HCT116 (cell line): Measurements from ENCODE around the gene ANKS4B. TPM values are rescaled to one million over a fixed set of nuclear protein-coding genes. Genes with fewer than 3 reads are reported as not detected.

Experiments used
- ATAC-seq: fragments of 200-7000 bp; cut with Tn5 transposase; 2 replicates; pipeline ENCODE4 v1.9.1; 2020; ENCODE audit warnings: mild to moderate bottlenecking, moderate library complexity
- BruUV-seq: library from RNA; stranded (reverse); fragments of 400-500 nt; replicated peaks from 2 replicates; lab custom pipeline; 2021; lab: Mats Ljungman, UMichigan
- CTCF ChIA-PET: fragments of 300-600 bp; sonication (Branson Sonifier 250); formaldehyde crosslinking; loops from one replicate; lab custom pipeline; 2021; ENCODE audit warnings: antibody characterized with exemption; lab: Charles Lee
- POLR2A ChIA-PET: fragments of 300-600, 350-600 bp; sonication (Branson Sonifier 250); formaldehyde crosslinking; loops from one replicate; lab custom pipeline; 2021; ENCODE audit warnings: antibody characterized with exemption; lab: Charles Lee
- RAD21 ChIA-PET, 2 experiments: fragments of 300-600 bp; sonication (Branson Sonifier 250); formaldehyde crosslinking; loops; one replicate each; lab custom pipeline; 2023; ENCODE audit warnings: low total read pairs in 2 of 2; ENCODE audit not compliant: uncharacterized antibody in 2 of 2, unreplicated experiment in 2 of 2, low non-redundant PET in 1 of 2; lab: Charles Lee
- DNase-seq: peaks from one replicate; pipeline ENCODE4 v3.0.0-alpha.2; 2010; ENCODE audit warnings: low read depth, low spot score
- H2AFZ ChIP-seq: fragments of 200-600 bp; shearing (Covaris generic), sonication (generic); 2 replicates; pipeline ENCODE4 v1.6.1; 2017; ENCODE audit warnings: low read depth, mixed run types, mixed read lengths, antibody characterized with exemption, low read length; ENCODE audit not compliant: poor library complexity, severe bottlenecking
- H3K27ac ChIP-seq: 2 replicates; pipeline ENCODE4 v1.5.1; 2012; ENCODE audit warnings: low read depth, low read length
- H3K27me3 ChIP-seq: fragments of 200-600 bp; sonication (generic); 2 replicates; pipeline ENCODE4 v1.6.1; 2016; ENCODE audit warnings: mixed run types, low read length, mixed read lengths; ENCODE audit not compliant: insufficient read depth
- H3K36me3 ChIP-seq, 2 experiments: fragments of 200-500 bp in 1 of 2; fragments of 200-600 bp in 1 of 2; sonication (Bioruptor generic) in 1 of 2; sonication (generic) in 1 of 2; 2 replicates each; pipeline versions ENCODE4 v1.5.1 to v1.6.1; 2014 to 2016; ENCODE audit warnings: low read length in 2 of 2, inconsistent platforms in 1 of 2, mixed read lengths in 1 of 2, mixed run types in 1 of 2; ENCODE audit not compliant: insufficient read depth in 2 of 2, control insufficient read depth in 1 of 2
- H3K4me1 ChIP-seq, 2 experiments: fragments of 200-600 bp in 1 of 2; sonication (generic) in 1 of 2; 2 replicates each; pipeline versions ENCODE4 v1.5.1 to v1.6.1; 2012 to 2017; ENCODE audit warnings: low read length in 2 of 2, inconsistent platforms in 1 of 2, mild to moderate bottlenecking in 1 of 2, mixed read lengths in 1 of 2, mixed run types in 1 of 2, moderate library complexity in 1 of 2; ENCODE audit not compliant: insufficient read depth in 2 of 2, control insufficient read depth in 1 of 2
- H3K4me2 ChIP-seq: fragments of 200-600 bp; sonication (generic); 2 replicates; pipeline ENCODE4 v1.6.1; 2017; ENCODE audit warnings: mixed run types, low read length, mixed read lengths
- H3K4me3 ChIP-seq, 2 experiments: fragments of 200-600 bp in 1 of 2; sonication (generic) in 1 of 2; replicated peaks in 1 of 2; 2 replicates each; pipeline ENCODE4 v1.5.1; 2011 to 2016; ENCODE audit warnings: low read length in 2 of 2, control low read depth in 1 of 2, low read depth in 1 of 2, mild to moderate bottlenecking in 1 of 2, mixed read lengths in 1 of 2, mixed run types in 1 of 2
- H3K79me2 ChIP-seq: fragments of 200-600 bp; sonication (generic); 2 replicates; pipeline ENCODE4 v1.6.1; 2017; ENCODE audit warnings: mild to moderate bottlenecking, mixed run types, low read length, moderate library complexity, mixed read lengths; ENCODE audit not compliant: insufficient read depth
- H3K9ac ChIP-seq: fragments of 200-600 bp; sonication (generic); 2 replicates; pipeline ENCODE4 v1.6.1; 2016; ENCODE audit warnings: low read length, mixed read lengths
- H3K9me2 ChIP-seq: fragments of 200-600 bp; sonication (generic), shearing (Covaris generic); 2 replicates; pipeline ENCODE4 v1.6.1; 2017; ENCODE audit warnings: mixed run types, mild to moderate bottlenecking, moderate library complexity; ENCODE audit not compliant: insufficient read depth
- H3K9me3 ChIP-seq, 2 experiments: fragments of 200-500 bp in 1 of 2; fragments of 200-600 bp in 1 of 2; sonication (Bioruptor generic) in 1 of 2; sonication (generic) in 1 of 2; 2 replicates each; pipeline ENCODE4 v1.6.1; 2014 to 2017; ENCODE audit warnings: low read length in 2 of 2, mixed read lengths in 2 of 2, inconsistent platforms in 1 of 2, low read depth in 1 of 2, mild to moderate bottlenecking in 1 of 2, mixed run types in 1 of 2, moderate library complexity in 1 of 2; ENCODE audit not compliant: control insufficient read depth in 1 of 2, insufficient read depth in 1 of 2
- H4K20me1 ChIP-seq: fragments of 200-600 bp; sonication (generic), shearing (Covaris generic); 2 replicates; pipeline ENCODE4 v1.6.1; 2017; ENCODE audit warnings: mixed run types, mild to moderate bottlenecking, moderate library complexity; ENCODE audit not compliant: insufficient read depth
- EZH2 ChIP-seq: fragments of 200-600 bp; sonication (generic); IDR thresholded peaks from 2 replicates; pipeline ENCODE4 v1.6.1; 2017; ENCODE audit warnings: antibody characterized with exemption, mixed run types
- FOSL1 ChIP-seq: IDR thresholded peaks from 2 replicates; pipeline ENCODE4 v1.6.1; 2012; ENCODE audit warnings: low read depth
- SP1 ChIP-seq: IDR thresholded peaks from 2 replicates; pipeline ENCODE4 v1.6.1; 2012; ENCODE audit warnings: low read depth
- ZFX ChIP-seq: fragments of 450-650 bp; IDR thresholded peaks from 2 replicates; pipeline ENCODE4 v1.6.1; 2017
- intact Hi-C: fragments of 100-400 bp; cut with micrococcal nuclease; formaldehyde crosslinking; loops from 2 replicates; pipeline ENCODE4 v1.10.0; 2022
- total RNA-seq: library from RNA; stranded (reverse); gene quantifications from one replicate; pipeline ENCODE4 v1.2.1, GENCODE V29; 2021; ENCODE audit not compliant: unreplicated experiment
- TF ChIP-seq, protein P1 (sequence below): IDR thresholded peaks from 2 replicates; pipeline ENCODE4 v1.6.1; 2012; ENCODE audit warnings: low read depth

ANKS4B gene
- total RNA-seq, 1 experiment from 2014 or later: not detected

DNA sequence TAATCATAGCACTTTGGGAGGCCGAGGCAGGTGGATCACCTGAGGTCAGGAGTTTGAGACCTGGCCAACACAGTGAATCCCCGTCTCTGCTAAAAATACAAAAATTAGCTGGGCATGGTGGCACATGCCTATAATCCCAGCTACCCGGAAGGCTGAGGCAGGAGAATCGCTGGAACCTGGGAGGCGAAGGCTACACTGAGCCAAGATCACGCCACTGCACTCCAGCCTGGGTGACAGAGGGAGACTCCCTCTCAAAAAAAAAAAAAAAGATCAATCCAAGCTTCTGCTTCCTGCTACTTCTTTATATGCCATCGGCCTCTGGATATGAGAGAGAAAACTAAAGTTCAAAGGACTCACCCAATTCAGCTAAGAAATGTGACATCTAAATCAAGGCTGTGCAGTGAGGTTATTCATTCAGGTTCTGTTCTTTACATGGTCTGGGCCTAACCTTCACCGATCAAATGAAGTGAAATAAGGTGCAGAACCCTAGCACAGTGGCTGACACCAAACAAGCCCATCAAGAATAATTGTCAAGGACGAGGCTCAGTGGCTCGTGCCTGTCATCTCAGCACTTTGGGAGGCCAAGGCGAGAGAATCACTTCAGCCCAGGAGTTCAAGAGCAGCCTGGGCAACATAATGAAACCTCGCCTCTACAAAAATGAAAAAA, 47.7 kb upstream of the ANKS4B start:
- H3K4me3 ChIP-seq: no peak overlapping the region
- H3K9me2 ChIP-seq: no peaks in the 10 kb centered on the region
- no peak for ATAC-seq
- H3K4me1 ChIP-seq: peaks cover 8 to 17% of the 10 kb centered on the region in 2 experiments; a peak in 3 of 4 replicates
- H3K4me2 ChIP-seq: no peak overlapping the region
- H4K20me1 ChIP-seq: no peaks in the 10 kb centered on the region
- H3K27me3 ChIP-seq: no peaks in the 10 kb centered on the region
- no peak overlapping the region for H3K27ac ChIP-seq
- no peaks in the 10 kb centered on the region for H3K9me3 ChIP-seq
- TF ChIP-seq, protein P1, sequence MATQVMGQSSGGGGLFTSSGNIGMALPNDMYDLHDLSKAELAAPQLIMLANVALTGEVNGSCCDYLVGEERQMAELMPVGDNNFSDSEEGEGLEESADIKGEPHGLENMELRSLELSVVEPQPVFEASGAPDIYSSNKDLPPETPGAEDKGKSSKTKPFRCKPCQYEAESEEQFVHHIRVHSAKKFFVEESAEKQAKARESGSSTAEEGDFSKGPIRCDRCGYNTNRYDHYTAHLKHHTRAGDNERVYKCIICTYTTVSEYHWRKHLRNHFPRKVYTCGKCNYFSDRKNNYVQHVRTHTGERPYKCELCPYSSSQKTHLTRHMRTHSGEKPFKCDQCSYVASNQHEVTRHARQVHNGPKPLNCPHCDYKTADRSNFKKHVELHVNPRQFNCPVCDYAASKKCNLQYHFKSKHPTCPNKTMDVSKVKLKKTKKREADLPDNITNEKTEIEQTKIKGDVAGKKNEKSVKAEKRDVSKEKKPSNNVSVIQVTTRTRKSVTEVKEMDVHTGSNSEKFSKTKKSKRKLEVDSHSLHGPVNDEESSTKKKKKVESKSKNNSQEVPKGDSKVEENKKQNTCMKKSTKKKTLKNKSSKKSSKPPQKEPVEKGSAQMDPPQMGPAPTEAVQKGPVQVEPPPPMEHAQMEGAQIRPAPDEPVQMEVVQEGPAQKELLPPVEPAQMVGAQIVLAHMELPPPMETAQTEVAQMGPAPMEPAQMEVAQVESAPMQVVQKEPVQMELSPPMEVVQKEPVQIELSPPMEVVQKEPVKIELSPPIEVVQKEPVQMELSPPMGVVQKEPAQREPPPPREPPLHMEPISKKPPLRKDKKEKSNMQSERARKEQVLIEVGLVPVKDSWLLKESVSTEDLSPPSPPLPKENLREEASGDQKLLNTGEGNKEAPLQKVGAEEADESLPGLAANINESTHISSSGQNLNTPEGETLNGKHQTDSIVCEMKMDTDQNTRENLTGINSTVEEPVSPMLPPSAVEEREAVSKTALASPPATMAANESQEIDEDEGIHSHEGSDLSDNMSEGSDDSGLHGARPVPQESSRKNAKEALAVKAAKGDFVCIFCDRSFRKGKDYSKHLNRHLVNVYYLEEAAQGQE: no peak
- TF ChIP-seq ZFX (no peak), FOSL1 (no peak), EZH2 (no peak), SP1 (no peak)
- H3K36me3 ChIP-seq: peaks cover 4 to 11% of the 10 kb centered on the region in 2 experiments; a peak in 2 of 4 replicates
- H2AFZ ChIP-seq: no peak overlapping the region
- POLR2A ChIA-PET: no interaction called here
- no peak for DNase-seq
- no peak overlapping the region for H3K9ac ChIP-seq
- BruUV-seq: no TSS peak
- no peaks in the 10 kb centered on the region for H3K79me2 ChIP-seq
- intact Hi-C loops: no loop called here
- CTCF ChIA-PET: interaction anchor here (5.9 kb wide), 1 partner anchor 115 kb away, joined by 101 read pairs; no protein-coding TSS in a partner anchor
- RAD21 ChIA-PET: interaction anchor here (0.7 to 0.9 kb wide), 2 partner anchors 29 to 115 kb away, joined by 3 to 7 read pairs; no protein-coding TSS in a partner anchor
